HAP-1 (cell line): ENCODE measurements around the gene PRKD2.
"Not testable (repeated sequence)": the region's sequence is repeated elsewhere in the genome, so short reads cannot be mapped to it uniquely, and the experiment has no call there.

Experiments
- DNase-seq, 2 experiments: peaks; one replicate each; pipeline ENCODE4 v3.0.0-alpha.2; 2016 to 2020; ENCODE audit warnings: low spot score in 2 of 2
- H3K27me3 ChIP-seq: fragments of 250-450 bp; sonication (Bioruptor Pico); 2 replicates; pipeline ENCODE4 v1.5.1; 2020; ENCODE audit warnings: low read depth, mild to moderate bottlenecking, moderate library complexity
- H3K36me3 ChIP-seq: fragments of 250-450 bp; sonication (Bioruptor Pico); replicated peaks from 2 replicates; pipeline ENCODE4 v1.5.1; 2020; ENCODE audit warnings: mild to moderate bottlenecking
- H3K4me1 ChIP-seq: fragments of 250-450 bp; sonication (Bioruptor Pico); 2 replicates; pipeline ENCODE4 v1.5.1; 2020; ENCODE audit warnings: mild to moderate bottlenecking
- H3K4me3 ChIP-seq: fragments of 250-450 bp; sonication (Bioruptor Pico); 2 replicates; pipeline ENCODE4 v1.5.1; 2020; ENCODE audit warnings: mild to moderate bottlenecking, moderate library complexity
- H3K9me3 ChIP-seq: fragments of 250-450 bp; sonication (Bioruptor Pico); 2 replicates; pipeline ENCODE4 v1.5.1; 2020; ENCODE audit warnings: mild to moderate bottlenecking, moderate library complexity
- in situ Hi-C: fragments of 300-500 bp; cut with MboI; formaldehyde crosslinking; loops from 3 replicates; pipeline ENCODE4 v1.14.3; 2020; ENCODE audit warnings: low sequenced_read_pairs, inconsistent platforms, mixed read lengths

The PRKD2 gene

DNA sequence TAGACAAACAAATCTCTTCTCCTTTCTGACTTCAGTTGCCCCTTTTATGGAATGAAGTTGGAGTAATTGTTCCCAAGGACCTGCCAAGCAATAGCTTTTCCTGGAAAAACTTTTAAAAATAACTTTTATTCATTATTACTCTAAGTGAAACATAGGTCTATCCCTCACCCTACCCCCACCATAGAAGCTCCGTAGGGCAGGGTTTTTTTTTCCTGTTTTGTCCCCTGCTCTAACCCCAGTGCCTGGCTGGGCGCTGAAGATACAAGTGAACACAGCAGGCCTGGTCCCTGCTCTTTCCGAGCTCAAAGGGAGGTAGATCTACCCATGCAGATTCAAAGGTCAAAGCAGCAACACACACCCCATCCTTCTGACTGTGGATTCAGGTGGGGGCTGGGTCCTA is 72.2 kb downstream of the PRKD2 start:
- no peaks in the 10 kb centered on the region for H3K27me3 ChIP-seq
- DNase-seq = no peak
- H3K4me3 ChIP-seq = no peak overlapping the region
- H3K9me3 ChIP-seq = no peaks in the 10 kb centered on the region; the same call in 1 of the 2 replicates
- H3K4me1 ChIP-seq = no peaks in the 10 kb centered on the region
- H3K36me3 ChIP-seq = no peaks in the 10 kb centered on the region
- in situ Hi-C loops = no loop called here

DNA sequence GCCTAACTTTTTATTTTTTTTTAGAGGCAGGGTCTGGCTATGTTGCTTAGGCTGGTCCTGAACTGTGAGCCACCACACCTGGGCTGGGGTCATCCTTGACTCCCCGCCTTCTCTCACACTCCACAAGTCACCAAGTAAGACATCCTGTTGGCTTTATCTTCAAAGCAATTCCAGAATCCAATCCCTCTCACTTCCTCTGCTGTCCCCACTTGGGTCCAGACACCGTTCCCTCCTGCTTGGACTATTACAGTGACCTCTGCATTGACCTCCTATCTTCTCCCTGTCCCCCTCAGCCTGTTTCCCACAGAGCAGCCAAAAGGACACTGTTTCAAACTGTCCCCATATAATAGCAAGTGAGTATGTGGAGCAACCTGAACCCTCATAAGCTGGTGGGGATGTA is 76.3 kb downstream of the PRKD2 start:
- Histone ChIP-seq H3K4me3 (no peak overlapping the region), H3K4me1 (no peaks in the 10 kb centered on the region), H3K27me3 (no peaks in the 10 kb centered on the region), H3K9me3 (no peaks in the 10 kb centered on the region), H3K36me3 (no peaks in the 10 kb centered on the region)
- DNase-seq = no peak
- in situ Hi-C loops = no loop called here

DNA sequence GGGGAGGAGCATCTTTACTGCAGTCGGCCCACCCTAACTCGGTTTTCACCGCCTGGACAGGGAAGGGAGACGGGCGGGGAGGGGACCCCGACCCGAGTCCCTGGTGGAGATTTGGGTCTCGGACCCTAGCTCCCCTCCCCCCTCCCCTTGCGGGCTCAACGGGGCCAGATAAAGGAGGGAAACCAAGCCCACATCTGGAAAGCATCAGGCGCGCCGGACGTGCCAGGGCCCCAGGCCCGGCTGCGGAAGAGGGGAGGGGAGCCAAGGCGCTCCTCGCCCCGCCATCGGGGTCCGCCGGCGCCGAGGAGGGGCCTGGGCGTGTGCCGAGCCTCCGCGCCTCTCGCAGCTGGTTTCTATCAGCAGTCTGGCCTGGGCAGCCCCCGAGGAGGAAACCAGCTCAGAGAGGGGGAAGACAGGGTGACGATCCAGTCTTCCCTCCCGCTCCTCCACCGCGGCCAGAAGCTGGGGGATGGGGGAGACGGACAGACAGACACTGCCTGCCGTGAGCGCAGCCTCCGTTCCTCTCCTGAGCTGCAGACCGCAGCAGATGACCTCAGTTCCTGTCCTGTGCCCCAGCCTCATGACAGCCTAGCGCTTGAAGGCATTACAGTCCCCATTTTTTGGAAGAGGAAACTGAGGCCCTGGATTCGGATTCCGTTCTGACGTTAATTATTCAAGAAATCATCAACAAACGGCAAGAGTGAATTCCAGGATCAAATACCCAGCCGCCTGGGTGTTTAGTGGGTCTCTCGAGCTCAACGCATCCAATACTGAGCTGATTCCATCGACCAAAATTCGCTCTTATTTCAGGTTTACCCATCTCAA is 77.3 kb downstream of the PRKD2 start:
- Histone ChIP-seq H3K4me3 (peak overlapping the region; percentile 48), H3K36me3 (no peaks in the 10 kb centered on the region), H3K27me3 (no peaks in the 10 kb centered on the region), H3K4me1 (no peaks in the 10 kb centered on the region), H3K9me3 (no peaks in the 10 kb centered on the region)
- in situ Hi-C loops = no loop called here
- no peak for DNase-seq

DNA sequence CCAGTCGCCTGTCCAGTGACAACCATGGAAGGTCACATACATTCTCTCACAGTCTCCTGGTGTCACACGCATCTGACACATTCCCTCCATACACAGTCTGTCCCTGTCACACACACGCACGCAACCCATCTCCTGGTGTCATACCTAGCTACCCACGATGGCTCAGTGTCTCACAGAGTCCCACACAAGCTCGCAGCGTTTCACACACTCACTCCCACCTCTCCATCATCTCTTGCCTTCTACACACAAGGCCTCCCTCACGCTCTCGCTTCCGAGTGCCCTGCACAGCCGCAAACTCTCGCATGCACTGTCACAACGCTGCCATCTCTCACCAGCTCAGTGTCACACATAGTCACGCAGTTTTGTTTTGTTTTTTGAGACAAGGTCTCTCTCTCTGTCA is 79.7 kb downstream of the PRKD2 start:
- H3K4me1 ChIP-seq = peaks cover 5% of the 10 kb centered on the region
- no peaks in the 10 kb centered on the region for H3K9me3 ChIP-seq
- no peaks in the 10 kb centered on the region for H3K27me3 ChIP-seq
- in situ Hi-C loops = no loop called here
- no peaks in the 10 kb centered on the region for H3K36me3 ChIP-seq
- no peak for DNase-seq
- no peak overlapping the region for H3K4me3 ChIP-seq

DNA sequence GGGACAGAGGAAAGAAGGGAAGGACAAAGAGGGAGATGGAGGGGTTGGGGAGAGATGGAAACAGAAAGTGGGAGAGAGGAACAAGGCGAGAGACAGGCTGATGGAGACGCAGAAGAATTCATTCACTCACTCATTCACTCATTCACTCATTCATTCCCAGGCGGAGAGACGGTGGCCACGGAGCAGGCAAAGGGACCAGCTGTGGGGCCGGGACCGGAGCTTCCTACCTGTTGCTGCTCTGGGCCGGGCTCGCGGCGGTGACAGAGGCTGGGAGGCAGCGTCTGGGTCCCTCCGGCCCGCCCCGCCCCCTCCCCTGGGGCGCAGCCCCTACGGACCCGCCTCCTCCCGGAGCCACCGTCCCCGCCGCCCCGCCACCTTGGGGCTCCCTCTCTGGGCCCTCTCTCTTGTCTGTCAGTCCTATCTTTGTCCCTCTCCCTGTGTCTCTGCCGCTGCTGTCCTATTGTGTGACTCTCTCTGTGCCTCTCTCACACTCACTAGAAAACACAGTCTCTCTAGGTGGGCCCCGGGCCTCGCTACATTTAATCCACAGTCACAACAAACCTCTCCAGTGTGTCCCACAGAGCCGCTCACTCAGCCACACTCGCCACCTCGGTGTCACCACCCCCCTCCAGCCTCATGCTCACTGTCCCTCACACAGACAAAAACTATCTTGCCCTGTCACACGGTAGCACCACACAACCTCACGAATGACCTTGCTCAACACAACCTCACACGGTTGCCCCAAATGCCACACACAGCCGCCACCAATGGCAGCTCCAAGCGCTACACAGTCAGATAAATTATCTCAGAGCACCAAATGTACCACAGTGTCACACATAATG is 80.8 kb downstream of the PRKD2 start, which contains the start of gene GNG8:
Gene GNG8, minus strand, starts transcription at position 283 of the 842 bp plus-strand sequence. CDS start 1,520 bp downstream, outside the sequence.
- H3K27me3 ChIP-seq = no peaks in the 10 kb centered on the region
- peaks cover 5% of the 10 kb centered on the region for H3K4me1 ChIP-seq
- no peak for DNase-seq
- no peak within 1 kb of the TSS for H3K4me3 ChIP-seq
- no peaks in the 10 kb centered on the region for H3K36me3 ChIP-seq
- no peaks in the 10 kb centered on the region for H3K9me3 ChIP-seq
- in situ Hi-C loops = no loop called here

DNA sequence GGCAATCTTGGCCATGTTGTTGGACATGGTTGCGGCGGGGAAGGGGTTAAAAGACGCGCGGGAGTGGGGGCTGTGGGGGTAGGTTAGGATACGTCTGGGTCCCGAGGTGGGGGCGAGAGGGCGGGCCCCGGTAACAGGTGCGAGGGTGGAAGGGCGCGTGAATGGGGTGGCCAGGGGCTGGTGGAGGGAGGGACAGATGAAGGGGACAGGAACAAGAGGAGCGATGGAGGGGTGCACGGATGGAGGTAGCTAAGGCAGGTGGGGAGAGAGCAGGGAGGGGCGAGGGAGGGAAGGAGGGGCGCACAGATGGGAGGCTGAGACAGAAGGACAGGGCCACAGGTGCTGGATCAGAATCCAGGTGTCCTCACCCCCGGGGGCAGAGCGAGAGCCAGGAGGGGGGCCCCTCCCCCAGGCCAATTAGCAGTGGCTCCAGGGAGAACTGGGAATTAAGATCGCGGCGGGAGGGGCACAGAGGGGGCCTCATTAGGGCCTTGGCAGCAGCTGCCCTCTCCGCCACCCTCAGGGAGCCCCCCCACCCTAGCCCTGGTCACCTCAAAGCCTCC is 82.2 kb downstream of the PRKD2 start:
- in situ Hi-C loops = no loop called here
- Histone ChIP-seq H3K4me3 (peak overlapping the region; percentile 38), H3K27me3 (no peaks in the 10 kb centered on the region)

DNA sequence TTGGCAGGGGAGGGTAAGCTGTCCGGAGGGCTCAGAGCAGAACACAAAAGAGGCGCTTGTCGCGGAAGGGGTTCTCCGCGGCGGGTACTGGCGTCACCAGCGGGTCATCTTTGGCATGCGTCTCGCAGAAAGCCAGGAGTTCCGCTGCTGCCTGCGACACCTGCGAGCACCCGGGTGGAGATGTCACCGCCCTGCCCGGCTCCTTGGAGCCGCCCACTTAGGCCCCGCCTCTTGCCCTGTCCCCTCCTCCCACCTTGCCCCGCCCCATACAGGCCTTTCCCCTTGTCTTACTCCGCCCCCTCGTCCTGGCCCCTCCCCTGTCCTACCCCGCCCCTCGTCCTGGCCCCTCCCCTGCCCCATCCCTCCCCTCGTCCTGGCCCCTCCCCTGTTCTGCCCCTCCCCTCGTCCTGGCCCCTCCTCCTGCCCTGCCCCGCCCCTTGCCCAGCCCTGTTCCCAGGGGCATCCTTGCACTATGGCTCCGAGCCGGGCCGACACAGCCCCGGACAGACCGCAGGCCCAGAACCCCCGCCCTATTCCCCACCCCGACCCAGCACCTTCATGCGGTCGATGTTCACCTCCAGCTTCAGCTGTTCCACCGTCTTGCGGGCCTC is 82.8 kb downstream of the PRKD2 start:
- DNase-seq = peak; percentile 70 to 97
- in situ Hi-C loops = no loop called here
- Histone ChIP-seq H3K4me3 (peak overlapping the region; percentile 38), H3K4me1 (peaks cover 5% of the 10 kb centered on the region), H3K36me3 (no peaks in the 10 kb centered on the region), H3K27me3 (no peaks in the 10 kb centered on the region), H3K9me3 (no peaks in the 10 kb centered on the region)

More for the DNA sequence above, 82.2 kb downstream of the PRKD2 start:
- Histone ChIP-seq H3K36me3 (no peaks in the 10 kb centered on the region), H3K9me3 (no peaks in the 10 kb centered on the region), H3K4me1 (peaks cover 5% of the 10 kb centered on the region)
- no peak for DNase-seq

DNA sequence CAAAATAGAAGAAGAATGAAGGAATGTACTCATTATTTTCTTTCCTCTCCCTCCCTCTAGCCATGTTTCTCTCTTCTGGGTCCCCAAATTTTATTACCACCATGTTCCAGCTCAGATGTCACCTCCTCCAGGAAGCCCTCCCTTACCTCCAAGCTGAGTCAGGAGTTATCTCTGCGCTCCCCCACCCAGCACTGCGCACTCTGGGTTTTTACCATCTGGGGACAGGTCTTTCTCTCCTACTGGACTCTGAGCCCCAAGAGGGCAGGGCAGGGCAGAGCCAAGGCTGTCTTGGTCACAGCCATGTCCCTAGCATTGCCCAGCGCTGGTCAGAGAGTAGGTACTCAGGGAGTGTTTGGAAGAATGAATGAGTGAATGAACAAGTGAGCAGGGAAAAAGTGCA is 83.8 kb downstream of the PRKD2 start:
- H3K4me1 ChIP-seq = peaks cover 5% of the 10 kb centered on the region
- no peaks in the 10 kb centered on the region for H3K27me3 ChIP-seq
- no peak for DNase-seq
- H3K4me3 ChIP-seq = no peak overlapping the region
- H3K36me3 ChIP-seq = no peaks in the 10 kb centered on the region
- H3K9me3 ChIP-seq = no peaks in the 10 kb centered on the region
- in situ Hi-C loops = no loop called here

DNA sequence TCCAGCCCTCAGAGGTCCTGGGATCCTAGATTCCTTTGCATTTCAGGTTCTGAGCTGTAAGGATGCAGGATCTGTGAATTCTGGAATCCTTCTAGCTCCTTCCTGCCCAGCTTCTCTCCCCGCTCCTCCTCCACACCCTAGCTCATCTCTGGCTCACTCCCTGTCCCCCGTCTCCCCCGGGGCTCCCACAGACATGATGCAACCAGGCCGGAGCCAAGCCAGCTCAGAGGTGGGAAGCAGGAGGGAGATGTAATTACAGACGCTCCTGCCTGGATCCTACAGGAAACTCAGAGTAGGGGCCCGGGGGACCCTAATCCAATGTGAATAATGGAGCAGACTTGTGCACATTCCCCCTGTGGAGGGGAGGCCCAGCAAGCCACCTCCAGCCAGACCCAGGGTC is 85.4 kb downstream of the PRKD2 start:
- H3K27me3 ChIP-seq = no peaks in the 10 kb centered on the region
- H3K36me3 ChIP-seq = no peaks in the 10 kb centered on the region
- H3K4me1 ChIP-seq = peaks cover 5% of the 10 kb centered on the region
- DNase-seq = no peak
- in situ Hi-C loops = no loop called here
- no peaks in the 10 kb centered on the region for H3K9me3 ChIP-seq
- H3K4me3 ChIP-seq = no peak overlapping the region

DNA sequence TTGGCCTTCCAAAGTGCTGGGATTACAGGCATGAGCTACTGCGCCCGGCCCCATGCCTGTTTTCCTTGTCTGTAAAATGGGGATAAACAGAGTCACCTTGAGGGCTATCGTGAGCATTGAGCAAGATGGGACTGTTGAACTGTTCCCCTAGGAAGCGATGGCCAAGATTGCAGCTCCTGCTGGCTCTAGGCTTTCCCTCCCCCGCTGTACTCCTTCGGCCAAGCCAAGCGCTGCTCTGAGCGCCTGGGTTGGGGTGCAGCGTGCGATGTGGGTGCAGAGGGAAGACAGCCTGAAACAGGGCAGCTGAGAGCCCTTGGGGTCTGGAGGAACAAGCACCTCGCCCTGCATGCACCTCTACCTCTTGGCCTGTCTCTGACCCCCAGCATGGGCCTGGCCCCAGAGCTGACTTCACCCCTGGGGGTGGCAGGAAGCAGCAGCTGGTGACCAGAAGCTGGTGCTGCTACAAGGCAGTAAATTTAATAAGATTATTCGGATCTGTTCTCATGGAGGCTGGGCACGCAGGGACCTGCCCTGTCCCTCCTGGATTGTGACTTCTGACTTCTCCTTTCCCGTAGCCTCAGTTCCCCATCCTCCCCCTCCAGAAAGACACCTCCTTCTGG is 86.2 kb downstream of the PRKD2 start:
- peaks cover 5% of the 10 kb centered on the region for H3K4me1 ChIP-seq
- no peak for DNase-seq
- H3K36me3 ChIP-seq = no peaks in the 10 kb centered on the region
- in situ Hi-C loops = no loop called here
- no peaks in the 10 kb centered on the region for H3K27me3 ChIP-seq
- H3K9me3 ChIP-seq = no peaks in the 10 kb centered on the region
- no peak overlapping the region for H3K4me3 ChIP-seq

DNA sequence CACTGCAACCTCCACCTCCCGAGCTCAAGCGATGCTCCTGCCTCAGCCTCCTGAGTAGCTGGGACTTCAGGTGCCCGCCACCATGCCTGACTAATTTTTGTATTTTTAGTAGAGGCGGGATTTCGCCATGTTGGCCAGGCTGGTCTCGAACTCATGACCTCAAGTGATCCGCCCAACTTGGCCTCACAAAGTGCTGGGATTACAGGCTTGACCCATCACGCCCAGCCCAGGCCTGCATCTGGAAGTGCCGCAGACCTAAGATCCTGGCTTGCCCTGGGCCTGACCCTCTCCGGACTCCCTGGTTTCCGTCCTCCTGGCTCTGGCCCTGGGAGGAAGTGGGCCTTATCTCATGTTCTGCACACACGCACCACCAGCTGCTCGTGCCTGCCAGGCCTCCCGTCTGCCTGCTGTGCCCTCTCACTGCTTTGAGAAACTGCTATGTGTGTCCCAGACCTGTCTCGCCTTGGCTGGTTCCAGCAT is 87.3 kb downstream of the PRKD2 start:
- in situ Hi-C loops = no loop called here
- H3K4me3 ChIP-seq = no peak overlapping the region
- H3K36me3 ChIP-seq = no peaks in the 10 kb centered on the region
- H3K27me3 ChIP-seq = no peaks in the 10 kb centered on the region
- H3K4me1 ChIP-seq = peaks cover 5% of the 10 kb centered on the region
- no peak for DNase-seq
- H3K9me3 ChIP-seq = no peaks in the 10 kb centered on the region

DNA sequence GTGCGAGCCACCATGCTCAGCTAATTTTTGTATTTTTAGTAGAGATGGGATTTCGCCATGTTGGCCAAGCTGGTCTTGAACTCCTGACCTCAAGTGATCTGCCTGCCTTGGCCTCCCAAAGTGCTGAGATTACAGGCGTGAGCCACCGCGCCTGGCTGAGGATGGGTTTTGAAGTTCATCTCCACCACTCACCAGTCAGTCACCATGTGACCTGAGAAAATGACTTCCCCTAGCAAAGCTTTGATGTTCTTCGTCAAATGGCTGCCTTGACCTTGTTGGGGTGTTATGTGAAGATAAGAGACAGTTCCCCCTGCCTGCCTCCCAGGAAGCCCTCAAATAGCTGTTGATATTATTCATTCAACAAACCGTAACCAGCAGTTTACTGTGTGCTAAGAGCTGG is 87.9 kb downstream of the PRKD2 start:
- H3K36me3 ChIP-seq, H3K9me3 ChIP-seq, H3K27me3 ChIP-seq, DNase-seq, H3K4me1 ChIP-seq, H3K4me3 ChIP-seq, in situ Hi-C loops: not testable (repeated sequence)

DNA sequence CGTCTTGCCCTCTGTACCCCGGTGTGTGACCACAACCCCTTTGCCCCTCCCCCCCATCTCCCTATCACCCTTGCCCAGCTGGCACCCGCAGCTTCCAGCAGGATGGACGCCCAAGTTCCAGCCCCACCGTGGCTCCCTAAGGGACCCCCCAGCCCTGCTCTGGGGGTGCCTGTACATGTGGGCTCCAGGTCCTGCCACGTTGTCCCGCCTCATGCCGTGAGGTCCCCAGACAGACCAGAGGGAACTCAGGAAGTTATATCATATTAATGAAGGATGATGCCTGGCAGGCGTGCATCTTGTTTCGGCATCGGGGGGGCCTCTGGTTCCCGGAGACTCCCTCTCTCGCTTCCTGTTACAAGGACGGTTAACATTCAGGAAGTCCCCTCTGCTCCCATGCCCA is 90.5 kb downstream of the PRKD2 start:
- Histone ChIP-seq H3K9me3 (no peaks in the 10 kb centered on the region), H3K4me3 (no peak overlapping the region), H3K27me3 (no peaks in the 10 kb centered on the region), H3K36me3 (no peaks in the 10 kb centered on the region), H3K4me1 (no peaks in the 10 kb centered on the region)
- DNase-seq = no peak
- in situ Hi-C loops = no loop called here
